Stimulated activated CD4-positive, alpha-beta T cell treated with anti-CD3 and anti-CD28 coated beads, TNF-alpha, amount 100 ng/mL, for 1 hour (primary cell): ENCODE measurements around the gene MCM3AP.
"Not testable (repeated sequence)": the region's sequence is repeated elsewhere in the genome, so short reads cannot be mapped to it uniquely, and the experiment has no call there.

Experiments
- DNase-seq, 3 donors: peaks; one replicate each; pipeline ENCODE4 v3.0.0-alpha.2; 2020; ENCODE audit warnings: low read depth in 3 of 3, low spot score in 1 of 3

MCM3AP gene

DNA sequence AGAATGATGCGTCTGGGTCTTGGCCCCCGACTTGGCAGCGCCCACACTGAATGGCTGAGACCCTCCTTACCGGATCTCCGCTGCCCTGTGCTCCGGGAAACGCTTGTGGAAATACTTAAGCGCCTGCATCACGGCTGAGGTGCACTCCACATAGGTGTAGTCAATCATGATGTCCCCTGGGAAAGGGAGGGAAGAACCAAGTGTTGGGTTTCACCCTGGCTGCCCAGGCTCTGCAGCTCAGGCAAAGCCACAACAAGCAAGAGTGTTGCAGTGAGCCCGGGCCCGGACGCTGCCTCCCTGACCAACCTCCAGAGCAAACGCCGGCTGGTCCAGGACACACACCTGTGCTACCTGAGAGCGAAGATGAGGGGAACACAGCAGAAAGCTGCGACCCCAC lies 79.6 kb downstream of the MCM3AP start:
- DNase-seq = no peak

DNA sequence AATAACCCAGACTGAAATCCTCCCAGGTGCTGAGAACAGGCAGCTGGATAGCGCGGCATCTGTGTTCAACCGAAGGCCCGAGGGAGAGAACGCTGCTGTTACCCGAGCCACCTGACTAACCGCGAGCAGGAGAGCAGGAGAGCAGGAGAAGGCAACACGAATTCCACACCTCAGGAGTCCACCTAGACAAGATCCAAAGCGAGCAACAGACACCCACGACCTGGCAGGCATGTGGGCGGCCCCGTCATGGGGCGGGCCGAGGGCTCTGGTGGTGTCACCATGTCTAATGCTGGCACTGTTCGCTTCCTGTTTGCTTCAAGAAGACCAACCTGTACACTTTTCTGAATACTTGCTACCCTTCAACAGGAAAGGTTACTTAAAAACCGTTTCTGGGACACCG lies 80.2 kb downstream of the MCM3AP start:
- DNase-seq = no peak

DNA sequence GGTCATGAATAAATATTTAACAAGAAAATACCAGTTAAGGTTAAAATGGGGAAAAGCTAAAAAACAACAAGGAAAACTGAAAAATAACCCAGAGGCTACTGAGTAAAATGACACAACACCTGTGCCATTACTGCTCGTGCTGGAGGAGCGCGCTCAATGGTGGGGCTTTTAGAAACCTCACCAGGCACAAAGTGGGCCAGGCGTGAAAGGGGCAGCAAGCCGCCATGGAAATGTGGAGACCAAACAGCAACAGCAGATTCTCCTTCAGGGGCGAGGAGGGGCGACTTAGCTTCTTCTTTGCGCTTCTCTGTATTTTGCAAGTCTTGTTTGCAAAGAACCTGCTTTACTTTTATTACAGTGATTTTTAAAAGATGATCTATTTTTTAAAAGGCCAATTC lies 82.2 kb downstream of the MCM3AP start:
- DNase-seq = no peak

DNA sequence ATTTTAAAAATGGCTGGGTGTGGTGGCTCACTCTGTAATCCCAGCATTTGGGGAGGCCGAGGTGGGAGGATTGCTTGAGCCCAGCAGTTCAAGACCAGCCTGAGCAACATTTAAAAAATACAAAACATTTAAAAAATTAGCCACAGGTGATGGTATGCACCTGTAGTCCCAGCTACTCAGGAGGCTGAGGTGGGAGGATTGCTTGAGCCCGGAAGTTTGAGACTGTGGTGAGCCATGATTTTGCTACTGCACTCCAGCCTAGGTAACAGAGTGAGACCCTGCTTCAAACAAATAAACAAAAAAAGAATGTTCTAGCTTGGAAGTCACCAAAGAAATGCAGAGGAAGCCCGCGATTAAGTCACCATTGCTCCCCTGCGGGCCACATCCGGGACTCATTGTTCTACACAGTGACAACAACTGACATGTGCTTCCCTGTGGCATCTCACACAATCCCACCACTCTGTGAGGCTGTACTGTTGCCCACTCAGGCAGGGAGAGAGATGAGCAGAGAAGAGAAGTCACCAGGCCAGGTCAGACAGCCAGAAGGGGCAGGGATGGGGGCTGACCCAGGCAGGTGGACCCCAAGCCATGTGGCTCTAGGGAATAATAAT lies 82.7 kb downstream of the MCM3AP start:
- no peak for DNase-seq

DNA sequence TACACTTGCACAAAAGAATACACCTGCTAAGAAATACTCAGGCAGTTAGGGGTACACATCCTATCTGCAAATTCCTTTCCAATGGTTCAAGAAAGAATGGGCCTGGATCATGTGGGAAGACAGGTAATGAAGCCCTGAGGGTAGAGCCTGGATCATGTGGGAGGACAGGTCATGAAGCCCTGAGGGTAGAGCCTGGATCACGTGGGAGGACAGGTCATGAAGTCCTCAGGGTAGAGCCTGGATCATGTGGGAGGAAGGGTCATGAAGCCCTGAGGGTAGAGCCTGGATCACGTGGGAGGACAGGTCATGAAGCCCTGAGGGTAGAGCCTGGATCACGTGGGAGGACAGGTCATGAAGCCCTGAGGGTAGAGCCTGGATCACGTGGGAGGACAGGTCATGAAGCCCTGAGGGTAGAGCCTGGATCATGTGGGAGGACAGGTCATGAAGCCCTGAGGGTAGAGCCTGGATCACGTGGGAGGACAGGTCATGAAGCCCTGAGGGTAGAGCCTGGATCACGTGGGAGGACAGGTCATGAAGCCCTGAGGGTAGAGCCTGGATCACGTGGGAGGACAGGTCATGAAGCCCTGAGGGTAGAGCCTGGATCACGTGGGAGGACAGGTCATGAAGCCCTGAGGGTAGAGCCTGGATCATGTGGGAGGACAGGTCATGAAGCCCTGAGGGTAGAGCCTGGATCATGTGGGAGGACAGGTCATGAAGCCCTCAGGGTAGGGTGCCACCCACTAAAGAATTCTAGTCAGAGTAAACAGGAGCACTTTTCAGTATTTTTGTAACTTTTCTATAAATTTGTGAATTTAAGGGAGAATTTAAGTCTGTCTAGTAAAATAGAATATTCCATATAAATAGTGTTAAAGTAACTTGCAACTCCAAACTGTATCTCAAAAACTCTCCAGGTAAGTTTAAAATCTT lies 84.3 kb downstream of the MCM3AP start:
- not testable (repeated sequence) for DNase-seq

DNA sequence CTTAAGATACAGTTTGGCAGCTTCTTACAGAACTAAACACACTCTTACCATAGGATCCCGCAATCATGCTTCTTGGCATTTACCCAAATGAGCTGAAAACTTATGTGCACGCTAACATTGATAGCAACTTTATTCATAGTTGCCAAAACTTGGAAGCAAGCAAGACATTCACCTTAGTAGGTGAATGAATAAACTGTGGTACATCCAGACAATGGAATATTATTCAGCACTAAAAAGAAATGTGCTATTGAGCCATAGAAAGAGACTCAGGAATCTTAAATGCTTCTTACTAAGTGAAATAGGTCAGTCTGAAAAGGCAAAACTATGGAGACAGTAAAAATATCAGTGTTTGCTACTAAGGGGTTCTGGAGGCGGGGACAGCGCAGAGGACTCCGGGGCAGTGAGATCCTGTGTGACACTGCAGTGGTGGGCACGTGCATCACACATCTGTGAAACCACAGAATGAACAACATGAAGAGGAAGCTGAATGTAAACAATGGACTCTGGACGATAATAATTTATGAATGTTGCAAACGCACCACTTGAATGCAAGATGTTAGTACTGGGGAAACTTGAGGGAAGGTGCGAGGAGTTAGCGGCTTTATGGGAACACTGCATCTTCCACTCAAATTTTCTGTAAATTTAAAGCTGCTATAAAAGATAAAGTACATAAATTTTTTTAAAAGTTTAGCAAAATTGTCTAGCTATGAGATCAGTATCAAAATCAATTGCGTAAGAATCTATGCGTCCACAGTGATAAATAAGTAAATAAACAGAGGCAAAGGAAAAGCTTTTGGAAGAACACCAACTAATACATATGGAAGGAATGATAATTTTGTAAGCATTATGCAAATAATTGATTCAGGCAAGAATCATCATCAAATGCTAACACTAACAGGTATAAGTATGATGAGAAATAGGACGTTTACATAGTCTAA lies 85.7 kb downstream of the MCM3AP start:
- no peak for DNase-seq

DNA sequence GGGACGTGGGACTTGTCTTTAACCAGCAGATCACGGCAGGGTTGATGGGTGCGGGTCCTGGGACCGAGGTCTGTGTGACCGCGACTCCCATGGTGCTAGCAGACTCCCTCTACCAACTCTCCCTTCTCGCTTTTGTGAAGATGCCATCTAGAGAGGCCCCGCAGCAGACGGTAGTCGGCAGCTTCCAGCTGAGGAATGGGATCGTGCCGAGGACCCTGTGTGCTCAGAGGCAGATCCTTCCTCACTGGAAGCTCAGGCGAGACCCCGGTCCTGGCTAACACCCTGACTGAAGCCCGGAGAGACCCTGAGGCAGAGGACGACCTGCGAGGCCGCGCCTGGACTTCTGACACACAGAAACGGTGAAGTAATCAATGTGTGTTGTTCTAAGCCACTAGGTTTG lies 88.7 kb downstream of the MCM3AP start:
- DNase-seq = no peak

DNA sequence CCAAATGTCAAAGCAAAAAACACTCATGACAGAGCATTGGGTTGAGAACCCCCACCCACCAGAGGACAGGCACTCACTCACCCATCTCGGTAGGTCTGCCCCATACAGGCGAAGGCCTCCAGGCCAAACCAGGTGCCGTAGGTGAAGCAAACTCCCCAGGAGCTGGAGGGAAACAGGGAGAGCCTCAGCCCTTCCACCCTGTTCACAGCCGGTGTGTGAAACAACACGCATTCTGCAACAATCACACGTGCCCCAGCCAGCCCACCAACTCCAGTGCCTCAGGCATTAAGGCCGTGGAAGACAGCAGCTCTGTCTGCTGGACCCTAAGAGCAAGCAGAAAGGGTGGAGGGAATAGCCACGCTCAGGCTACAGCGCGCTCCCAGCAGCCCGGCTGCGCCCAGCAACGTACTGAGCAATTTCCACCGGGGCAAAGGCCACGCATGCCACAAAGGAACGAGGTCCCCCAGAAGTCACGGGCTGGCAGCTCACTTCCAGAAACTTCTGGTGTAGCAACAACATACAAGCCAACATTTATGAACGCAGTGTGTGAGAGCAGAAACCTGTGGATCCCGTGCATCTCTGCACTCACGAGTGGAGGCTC lies 89.7 kb downstream of the MCM3AP start:
- DNase-seq = no peak

DNA sequence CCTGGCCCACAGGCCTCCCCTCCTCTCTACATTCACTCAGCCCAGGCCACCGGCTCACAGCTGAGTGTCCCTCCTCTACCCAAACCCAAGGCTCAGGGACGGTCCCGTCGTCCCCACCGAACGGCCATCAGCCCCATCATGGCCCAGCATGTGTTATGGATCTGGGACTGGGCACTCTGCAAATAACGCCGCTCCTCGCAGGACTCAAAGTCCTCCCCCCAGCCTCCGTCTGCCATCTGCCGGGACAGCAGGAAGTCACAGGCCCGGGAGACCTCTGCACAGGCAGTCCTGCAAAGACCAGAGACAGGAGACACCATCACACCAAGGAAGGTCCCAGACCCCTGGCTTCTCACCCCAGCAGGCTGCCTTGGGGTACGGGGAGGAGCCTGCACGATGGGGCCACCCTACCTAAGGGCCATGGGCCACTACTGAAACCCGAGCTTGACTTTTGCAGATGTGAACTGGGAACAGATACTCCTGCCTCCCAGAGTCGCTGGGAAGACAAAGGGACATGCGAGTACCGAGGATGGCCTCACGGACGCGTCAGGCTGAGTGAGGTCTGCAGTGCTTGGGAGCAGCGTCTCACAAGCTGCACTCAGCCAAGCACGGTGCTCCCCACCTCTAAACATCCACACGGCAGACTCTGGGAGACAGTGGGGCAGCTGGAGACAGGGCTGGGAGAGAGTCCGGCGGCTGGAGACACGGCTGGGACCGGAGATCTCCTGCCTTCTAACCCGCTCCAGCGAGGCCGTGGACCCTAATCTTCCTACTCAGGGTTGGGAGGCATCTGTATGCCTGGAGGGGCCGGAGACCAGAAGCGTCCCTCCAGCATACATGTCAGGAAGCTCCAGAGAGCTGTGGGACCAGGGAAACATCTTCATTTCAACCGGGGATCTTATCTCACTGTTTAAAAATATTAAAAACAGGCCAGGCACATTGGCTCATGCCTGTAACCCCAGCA lies 90.8 kb downstream of the MCM3AP start:
- DNase-seq = no peak

DNA sequence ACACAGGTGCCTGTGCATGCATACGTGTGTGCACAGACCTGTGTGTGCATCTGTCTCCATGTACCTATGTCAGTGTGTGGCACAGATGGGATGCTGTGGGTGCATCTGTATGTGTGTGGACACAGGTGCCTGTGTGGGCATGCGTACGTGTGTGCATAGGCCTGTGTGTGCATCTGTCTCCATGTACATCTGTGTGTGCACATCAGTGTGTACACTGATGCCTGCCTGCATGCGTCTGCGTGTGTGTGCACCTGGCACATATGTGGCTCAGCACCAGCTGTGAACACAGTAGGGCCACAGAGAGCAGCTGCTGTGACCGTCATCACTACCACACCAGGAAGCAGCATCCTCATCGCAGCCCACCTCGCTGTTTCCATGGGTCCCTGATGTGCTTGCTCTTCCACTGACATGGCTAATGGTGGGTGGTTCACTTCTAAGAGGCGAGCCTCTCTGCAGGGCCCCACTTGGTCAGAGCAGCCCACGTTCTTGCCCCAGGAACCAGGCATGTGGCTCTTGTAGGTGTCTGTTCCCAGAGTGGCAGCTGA lies 91.5 kb downstream of the MCM3AP start:
- no peak for DNase-seq

DNA sequence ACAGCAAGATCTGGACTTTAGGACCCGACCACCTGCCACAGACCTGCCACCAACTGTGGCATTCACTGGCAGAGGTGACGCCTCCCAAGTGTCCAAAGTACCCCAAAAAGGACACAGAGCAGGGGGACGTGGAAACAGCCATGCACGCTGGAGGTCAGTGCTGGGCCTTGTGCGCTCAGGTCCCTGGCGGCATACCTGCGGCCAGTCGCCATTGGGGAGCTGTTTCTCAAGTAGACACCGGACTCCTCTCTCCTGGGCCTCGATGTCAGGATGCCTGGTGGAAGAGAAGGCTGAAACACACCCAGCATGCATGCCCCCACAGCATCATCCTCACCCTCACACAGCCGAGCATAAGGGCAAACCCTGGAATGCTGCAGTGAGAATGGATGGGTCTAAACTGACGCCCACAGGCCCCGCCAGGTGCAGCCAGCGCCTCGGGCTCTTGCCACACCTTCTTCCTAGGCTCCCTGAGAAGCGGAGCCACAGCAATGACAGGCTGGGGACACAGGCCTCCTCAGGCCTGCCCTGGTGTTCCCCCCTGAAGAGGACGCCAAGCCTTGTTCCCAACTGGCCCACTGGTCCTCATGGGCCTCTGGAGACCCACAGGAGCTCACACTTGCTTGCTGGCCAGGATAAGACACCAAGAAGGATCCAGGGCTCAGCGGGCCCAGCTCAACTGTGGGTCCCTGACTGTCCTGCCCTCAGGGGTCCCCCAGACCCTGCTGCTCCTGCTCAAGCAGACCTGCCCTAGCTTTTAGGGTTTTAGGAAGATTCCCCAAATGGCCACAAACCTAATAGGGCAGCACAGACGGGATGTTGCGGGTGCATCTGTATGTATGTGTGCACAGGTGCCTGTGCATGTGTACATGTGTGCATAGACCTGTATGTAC lies 93.5 kb downstream of the MCM3AP start:
- no peak for DNase-seq

DNA sequence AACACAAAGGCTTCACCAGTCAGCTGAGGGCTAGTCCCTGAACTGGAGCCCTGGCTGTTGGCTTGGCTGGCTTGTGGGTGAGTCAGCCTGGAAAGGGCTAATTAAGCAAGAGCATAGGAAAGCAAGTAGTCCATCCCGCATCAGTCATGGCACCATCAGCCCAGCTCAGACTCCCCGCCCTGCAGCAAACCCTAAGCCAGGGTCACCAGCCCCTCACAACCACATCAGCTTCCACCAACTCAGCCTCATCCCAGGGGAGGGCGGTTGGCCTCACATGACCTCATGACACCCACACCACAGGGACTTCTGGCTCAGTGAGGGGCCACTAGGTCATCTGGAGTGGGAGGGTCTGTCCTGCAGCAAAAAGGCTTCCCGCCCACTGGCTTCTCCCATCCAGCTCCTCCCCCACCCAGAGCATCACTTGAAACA lies 94.1 kb downstream of the MCM3AP start:
- DNase-seq = no peak

DNA sequence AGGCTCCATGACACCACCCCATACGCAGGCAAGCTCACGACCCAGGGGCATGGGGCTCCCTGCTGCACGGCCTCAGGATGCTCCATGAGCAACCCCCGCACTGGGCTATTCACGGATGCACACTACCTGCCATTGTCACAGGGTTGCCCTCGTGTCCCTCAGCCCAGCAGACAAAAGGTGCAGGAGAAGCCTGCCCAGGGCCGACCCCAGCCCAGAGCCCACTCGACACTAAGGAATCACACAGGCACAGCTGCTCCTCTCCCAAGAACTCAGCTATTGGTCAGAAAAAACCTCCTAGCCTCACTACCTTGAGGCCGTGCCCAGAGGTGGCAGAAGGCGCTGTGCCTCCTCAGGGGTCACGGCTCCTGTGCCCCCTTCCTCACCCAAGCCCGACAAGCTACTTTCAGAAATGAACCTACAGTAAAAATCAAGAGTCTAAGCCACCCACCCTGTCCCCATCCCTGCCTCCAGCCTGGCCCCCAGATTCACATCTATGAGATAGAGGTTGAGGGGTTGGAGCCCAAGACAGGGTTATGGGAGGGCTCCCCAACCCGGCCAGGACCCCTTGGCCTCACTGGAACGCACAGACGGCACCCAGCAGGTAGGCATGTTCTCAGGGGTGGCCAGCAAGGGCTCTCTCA lies 94.8 kb downstream of the MCM3AP start:
- no peak for DNase-seq

DNA sequence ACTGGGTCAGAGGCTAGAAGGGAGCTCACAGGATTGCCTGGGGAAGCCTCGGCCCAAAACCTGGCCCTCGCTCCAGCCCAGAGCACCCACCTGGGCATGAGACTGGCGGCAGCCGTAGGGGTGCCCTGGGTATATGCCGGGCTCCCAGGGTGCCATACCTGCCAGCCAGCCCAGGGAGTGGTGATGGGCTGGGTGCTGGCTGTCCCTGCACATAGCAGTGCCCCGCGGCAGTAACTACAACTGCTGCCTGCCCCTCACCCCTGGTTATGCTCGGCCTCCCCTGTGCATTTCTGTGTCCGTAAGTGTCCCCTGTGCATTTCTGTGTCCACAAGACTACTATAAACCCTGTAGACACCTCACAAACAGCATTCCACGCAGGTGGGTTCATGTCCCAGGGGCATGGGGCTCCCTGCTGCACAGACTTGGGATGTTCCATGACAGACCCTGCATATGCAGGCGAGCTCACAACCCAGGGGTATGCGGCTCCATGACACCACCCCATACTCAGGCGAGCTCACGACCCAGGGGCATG lies 95.4 kb downstream of the MCM3AP start:
- no peak for DNase-seq

DNA sequence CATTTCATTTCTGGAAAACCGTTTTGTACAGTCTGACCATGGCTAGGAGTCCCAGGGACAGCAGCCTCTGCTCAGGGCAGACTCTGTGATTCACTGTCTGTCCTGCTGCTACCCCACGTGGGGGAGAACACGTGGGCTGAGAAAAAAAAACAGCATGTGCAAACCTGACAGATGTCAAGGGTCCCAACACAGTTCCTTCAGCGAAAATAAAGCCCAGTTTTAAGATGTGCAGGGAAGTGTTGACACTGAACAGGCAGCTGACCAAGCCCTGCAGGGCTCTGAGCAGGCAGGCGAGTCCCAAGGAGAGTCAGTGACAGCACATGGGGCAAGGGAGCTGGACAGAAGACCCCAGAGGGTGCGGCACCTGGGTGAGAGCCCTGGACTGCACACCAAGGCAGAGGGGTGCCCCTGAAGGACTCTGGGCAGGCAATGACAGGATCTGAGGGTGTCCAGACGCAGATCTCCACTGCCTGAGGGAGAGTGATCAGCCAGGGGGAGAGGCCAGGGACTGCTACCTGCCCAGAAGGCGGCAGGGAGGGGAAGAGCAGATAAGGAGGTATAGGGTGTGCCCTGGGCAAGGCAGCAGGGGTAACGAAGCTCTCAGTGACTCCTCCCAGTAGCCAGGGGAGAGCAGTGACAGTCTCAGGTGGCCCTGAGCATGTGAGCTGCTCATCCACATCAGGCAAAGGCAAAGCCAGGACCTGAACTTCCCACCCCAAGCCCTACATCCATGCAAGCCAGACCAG lies 96.0 kb downstream of the MCM3AP start:
- no peak for DNase-seq

DNA sequence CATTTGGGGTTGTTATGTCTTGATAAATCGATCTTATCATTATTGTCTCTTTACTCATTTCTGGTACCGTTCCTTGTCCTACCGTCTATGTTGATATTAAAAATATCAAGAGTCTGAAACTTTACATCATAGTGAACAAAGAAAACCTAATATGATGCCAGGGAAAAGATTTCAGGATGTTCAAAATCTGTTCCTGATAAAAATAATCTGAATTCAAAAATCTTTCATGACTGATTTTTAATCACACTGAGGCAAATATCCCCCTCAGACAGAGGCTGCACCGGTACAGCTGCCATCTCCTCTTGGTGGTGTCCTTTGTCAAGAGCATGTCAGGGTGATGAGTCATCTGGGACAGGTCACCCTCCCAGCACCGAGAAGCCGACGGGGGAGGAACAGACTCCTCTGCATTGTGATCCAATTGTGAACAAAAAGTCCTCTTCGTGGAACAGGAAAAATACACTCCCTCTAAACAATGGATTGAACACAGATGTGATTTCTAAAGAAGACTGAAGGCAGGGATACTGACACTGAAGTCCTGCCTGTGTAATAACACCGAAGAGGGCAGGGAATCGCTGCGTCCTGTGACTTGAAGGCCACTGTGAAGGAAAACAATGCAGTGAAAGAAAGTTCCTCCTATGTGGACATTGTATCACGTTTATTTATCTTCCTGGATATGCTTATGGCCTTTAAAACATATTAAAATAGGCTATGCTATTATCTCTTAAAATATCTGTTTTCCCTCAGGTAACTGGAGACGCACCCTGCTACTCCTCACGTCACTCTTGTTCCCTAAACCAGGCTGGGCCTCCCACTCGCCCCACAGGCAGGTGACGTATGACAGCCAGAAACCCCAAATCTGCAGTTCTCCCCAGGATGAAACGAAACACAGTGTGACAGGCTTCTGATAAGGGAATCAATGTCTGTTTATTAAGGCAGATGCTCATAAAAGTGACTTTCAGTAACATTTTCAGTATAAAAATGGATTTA lies 96.9 kb downstream of the MCM3AP start:
- no peak for DNase-seq
